Endothelial cell of coronary artery (primary cell): ENCODE measurements around the gene ZC3H12C. TPM values are rescaled to one million over a fixed set of nuclear protein-coding genes. Genes with fewer than 3 reads are reported as not detected.

Source experiments
- total RNA-seq: library from RNA; depleted of rRNA; stranded (reverse); fragments of >200 nt; gene quantifications from 2 replicates; pipeline ENCODE4 v1.2.3, GENCODE V29; 2014

Gene ZC3H12C
- 10.8 and 13.6 TPM in 2 replicates for total RNA-seq

DNA sequence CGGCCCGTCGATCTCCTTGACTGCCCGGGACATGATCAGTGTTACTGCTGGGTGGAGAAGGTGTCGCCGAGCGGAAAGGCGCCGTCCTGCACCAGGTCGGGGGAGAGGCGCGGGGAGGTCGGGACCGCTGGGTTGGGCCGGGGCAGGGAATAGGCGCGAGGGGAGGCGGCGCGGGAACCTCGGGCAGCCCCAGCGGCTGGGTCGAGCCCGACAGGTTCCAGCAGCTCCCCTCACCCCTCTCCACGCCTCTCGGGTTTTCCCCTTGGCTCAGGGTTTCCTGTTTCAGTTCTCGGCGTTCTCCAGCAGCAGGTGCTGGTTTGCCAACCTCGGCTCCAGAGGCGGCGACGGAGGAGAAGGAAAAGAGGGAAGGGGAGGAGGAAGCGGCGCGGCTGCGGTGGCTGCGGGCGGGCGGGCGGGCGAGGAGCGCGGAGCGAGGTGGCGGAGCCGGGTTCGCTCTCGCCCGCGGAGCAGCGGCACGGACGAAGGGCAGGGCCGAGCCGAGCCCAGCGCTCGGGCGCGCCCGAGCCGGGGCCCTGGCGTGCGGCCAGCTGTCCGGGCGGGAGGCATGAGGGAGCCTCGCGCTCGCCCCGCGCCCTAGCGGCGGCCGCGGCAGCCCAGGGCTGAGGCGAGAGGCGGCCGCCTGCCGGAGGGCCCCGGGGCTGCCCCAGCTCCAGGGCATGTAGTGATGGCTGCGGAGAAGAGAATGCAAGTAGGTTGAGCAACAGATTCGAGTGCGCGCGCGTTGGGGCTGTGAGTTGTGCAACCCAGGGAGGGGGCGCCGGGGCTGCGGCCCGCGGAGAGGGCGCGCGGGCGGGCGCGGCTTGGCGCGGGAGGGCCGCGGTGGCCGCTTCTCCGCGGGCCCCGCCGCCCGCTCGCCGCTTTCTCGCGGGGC is at the start of gene ZC3H12C:
TSS of gene ZC3H12C (plus strand) at position 878 of the 892 bp plus-strand sequence. CDS start 20 bp downstream, outside the sequence.

Other genes starting within 250 kb of the ZC3H12C start
- 164 and 191 TPM in 2 replicates for gene RDX, start 203.2 kb downstream of the ZC3H12C start, total RNA-seq